ENCODE data around the gene WWC2.

WWC2 gene

GRCh38 chr4:183255487-183255886 is 156.4 kb downstream of the WWC2 start:
- DNase-seq (ENCODE audit: low read depth, low spot score) = no peak

GRCh38 chr4:183256343-183256742 is 157.3 kb downstream of the WWC2 start:
- no peak for DNase-seq (ENCODE audit: low read depth, low spot score)

- no peak for DNase-seq (ENCODE audit: low read depth, low spot score)
Measured at GRCh38 chr4:183256756-183257385, 157.8 kb downstream of the WWC2 start.

- no peak for DNase-seq (ENCODE audit: low read depth, low spot score)
Measured at GRCh38 chr4:183257808-183258207, 158.8 kb downstream of the WWC2 start.

- DNase-seq (ENCODE audit: low read depth, low spot score) = no peak
Measured at GRCh38 chr4:183260491-183261151, 161.6 kb downstream of the WWC2 start.

GRCh38 chr4:183261953-183262775 is 163.1 kb downstream of the WWC2 start:
- DNase-seq (ENCODE audit: low read depth, low spot score) = peak; percentile 46

GRCh38 chr4:183262776-183263100 is 163.7 kb downstream of the WWC2 start:
- no peak for DNase-seq (ENCODE audit: low read depth, low spot score)

GRCh38 chr4:183263787-183264386 is 164.8 kb downstream of the WWC2 start:
- no peak for DNase-seq (ENCODE audit: low read depth, low spot score)

GRCh38 chr4:183264614-183265013 is 165.6 kb downstream of the WWC2 start:
- no peak for DNase-seq (ENCODE audit: low read depth, low spot score)

- no peak for DNase-seq (ENCODE audit: low read depth, low spot score)
Measured at GRCh38 chr4:183266371-183266770, 167.3 kb downstream of the WWC2 start.

GRCh38 chr4:183268556-183268955 is 169.5 kb downstream of the WWC2 start:
- DNase-seq (ENCODE audit: low read depth, low spot score) = no peak

GRCh38 chr4:183272384-183272783 is 173.3 kb downstream of the WWC2 start:
- DNase-seq (ENCODE audit: low read depth, low spot score) = no peak

- no peak for DNase-seq (ENCODE audit: low read depth, low spot score)
Measured at GRCh38 chr4:183276106-183276505, 177.0 kb downstream of the WWC2 start.

- DNase-seq (ENCODE audit: low read depth, low spot score) = no peak
Measured at GRCh38 chr4:183284258-183284785, 185.3 kb downstream of the WWC2 start.

GRCh38 chr4:183284965-183285364 is 185.9 kb downstream of the WWC2 start:
- DNase-seq (ENCODE audit: low read depth, low spot score) = no peak

GRCh38 chr4:183285886-183286285 is 186.8 kb downstream of the WWC2 start:
- no peak for DNase-seq (ENCODE audit: low read depth, low spot score)

- no peak for DNase-seq (ENCODE audit: low read depth, low spot score)
Measured at GRCh38 chr4:183286590-183287308, 187.7 kb downstream of the WWC2 start.

GRCh38 chr4:183287309-183287659 is 188.2 kb downstream of the WWC2 start:
- no peak for DNase-seq (ENCODE audit: low read depth, low spot score)

GRCh38 chr4:183287677-183288076 is 188.6 kb downstream of the WWC2 start:
- DNase-seq (ENCODE audit: low read depth, low spot score) = no peak

GRCh38 chr4:183288955-183289354 is 189.9 kb downstream of the WWC2 start:
- no peak for DNase-seq (ENCODE audit: low read depth, low spot score)

GRCh38 chr4:183289688-183290087 is 190.6 kb downstream of the WWC2 start:
- no peak for DNase-seq (ENCODE audit: low read depth, low spot score)

GRCh38 chr4:183291070-183291469 is 192.0 kb downstream of the WWC2 start:
- no peak for DNase-seq (ENCODE audit: low read depth, low spot score)
